ENCODE results near the gene B4GALNT3. TPM values are rescaled to one million over a fixed set of nuclear protein-coding genes. Genes with fewer than 3 reads are reported as not detected.

The B4GALNT3 gene
- total and polyA plus RNA-seq, 2 of the 13 experiments (the other 11 are each of a cell fraction or from before 2014, with no cell fraction given), result 3.2 to 4.4 TPM

DNA sequence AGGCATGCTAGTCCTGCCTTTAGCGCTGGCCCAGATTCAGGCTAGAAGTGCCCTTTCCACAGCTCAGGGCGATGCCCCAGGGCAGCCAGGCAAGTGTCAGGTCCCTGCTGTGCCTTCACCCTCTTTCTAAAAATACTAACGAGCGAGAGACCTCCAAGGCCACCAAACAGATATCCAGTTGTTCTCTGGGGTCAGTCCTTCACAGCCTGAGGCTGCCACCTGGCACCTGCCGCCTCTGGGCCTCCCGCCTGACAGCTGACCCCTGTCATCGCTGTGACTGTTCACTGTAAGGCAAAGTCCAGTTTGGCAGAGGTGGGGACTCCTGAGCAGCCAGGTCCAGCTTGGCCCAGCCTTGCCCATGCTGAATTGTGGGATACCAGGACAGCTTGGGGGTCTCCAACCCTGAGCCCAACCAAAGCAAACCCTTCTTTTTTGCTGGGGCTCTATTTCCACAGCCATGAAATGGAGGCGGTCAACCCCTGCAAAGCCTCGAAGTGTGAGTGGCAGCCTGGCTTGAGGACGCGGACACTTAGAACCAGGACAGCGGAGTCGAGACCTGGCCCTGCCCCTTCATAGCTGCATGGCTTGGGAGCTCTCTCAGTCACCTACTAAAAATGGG, 123.6 kb downstream of the B4GALNT3 start (continued):
- TF ChIP-seq ZFP90 (CRISPR knock-in tag; IDR thresholded peaks at IDR 0.05; ENCODE audit: borderline replicate concordance) (no peak), ZSCAN5A (CRISPR knock-in tag; IDR thresholded peaks at IDR 0.05; ENCODE audit: borderline replicate concordance) (no peak), FOXP1 (IDR thresholded peaks at IDR 0.05) (no peak), FOXP1 (CRISPR knock-in tag; IDR thresholded peaks at IDR 0.05) (peak; percentile 65; the same call in 1 of the 2 replicates), ZNF891 (CRISPR knock-in tag; IDR thresholded peaks at IDR 0.05) (peak; percentile 67), MAFF (IDR thresholded peaks at IDR 0.05; ENCODE audit: low read depth, low read length) (no peak), ZBTB37 (CRISPR knock-in tag; IDR thresholded peaks at IDR 0.05) (peak; percentile 78), ZNF101 (CRISPR knock-in tag; IDR thresholded peaks at IDR 0.05; ENCODE audit: borderline replicate concordance, low read depth) (no peak), TBP (CRISPR knock-in tag; IDR thresholded peaks at IDR 0.05) (no peak), SMYD3 (CRISPR knock-in tag; IDR thresholded peaks at IDR 0.05) (0 out of 2 replicates have a peak, but pooled peaks have one; percentile 63), ZBTB42 (CRISPR knock-in tag; IDR thresholded peaks at IDR 0.05) (peak; percentile 43; the same call in 1 of the 2 replicates), ETS1 (CRISPR knock-in tag; IDR thresholded peaks at IDR 0.05) (no peak), RAD51 (IDR thresholded peaks at IDR 0.05; ENCODE audit: borderline replicate concordance) (no peak), CCDC6 (CRISPR knock-in tag; IDR thresholded peaks at IDR 0.05) (no peak; the same call in 1 of the 2 replicates), ZBTB10 (CRISPR knock-in tag; IDR thresholded peaks at IDR 0.05; ENCODE audit: borderline replicate concordance) (no peak), ZNF660 (CRISPR knock-in tag; IDR thresholded peaks at IDR 0.05; ENCODE audit: borderline replicate concordance, low read depth) (0 out of 2 replicates have a peak, but pooled peaks have one; percentile 63), ZNF235 (CRISPR knock-in tag; IDR thresholded peaks at IDR 0.05; ENCODE audit: borderline replicate concordance) (no peak), RBM22 (optimal IDR thresholded peaks at IDR 0.05; ENCODE audit: low read length) (no peak), LCORL (IDR thresholded peaks at IDR 0.05) (no peak), LCORL (CRISPR knock-in tag; IDR thresholded peaks at IDR 0.05) (peak; percentile 83; the same call in 1 of the 2 replicates), ZBTB20 (CRISPR knock-in tag; IDR thresholded peaks at IDR 0.05; ENCODE audit: borderline replicate concordance, low read depth) (peak; percentile 74; the same call in 1 of the 2 replicates), IKZF1 (IDR thresholded peaks at IDR 0.05) (no peak), MIER3 (CRISPR knock-in tag; IDR thresholded peaks at IDR 0.05; ENCODE audit: borderline replicate concordance) (no peak)
- TF ChIP-seq, protein P1, sequence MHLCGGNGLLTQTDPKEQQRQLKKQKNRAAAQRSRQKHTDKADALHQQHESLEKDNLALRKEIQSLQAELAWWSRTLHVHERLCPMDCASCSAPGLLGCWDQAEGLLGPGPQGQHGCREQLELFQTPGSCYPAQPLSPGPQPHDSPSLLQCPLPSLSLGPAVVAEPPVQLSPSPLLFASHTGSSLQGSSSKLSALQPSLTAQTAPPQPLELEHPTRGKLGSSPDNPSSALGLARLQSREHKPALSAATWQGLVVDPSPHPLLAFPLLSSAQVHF (CRISPR knock-in tag; IDR thresholded peaks at IDR 0.05), result no peak
